PC-3 (cell line): ENCODE results near the gene SDK1.

Experiments used
- EZH2 ChIP-seq: fragments of 300-600 bp; sonication (generic); IDR thresholded peaks from one replicate; pipeline ENCODE4 v1.6.1; 2017; ENCODE audit warnings: antibody characterized with exemption, mild to moderate bottlenecking, low read length; ENCODE audit not compliant: unreplicated experiment
- TF ChIP-seq, protein P1 (sequence below): fragments of 300-600 bp; sonication (generic); conservative IDR thresholded peaks from 2 replicates; pipeline ENCODE4 v1.5.1; 2017; ENCODE audit warnings: antibody characterized with exemption, low read depth, mild to moderate bottlenecking, low read length

DNA sequence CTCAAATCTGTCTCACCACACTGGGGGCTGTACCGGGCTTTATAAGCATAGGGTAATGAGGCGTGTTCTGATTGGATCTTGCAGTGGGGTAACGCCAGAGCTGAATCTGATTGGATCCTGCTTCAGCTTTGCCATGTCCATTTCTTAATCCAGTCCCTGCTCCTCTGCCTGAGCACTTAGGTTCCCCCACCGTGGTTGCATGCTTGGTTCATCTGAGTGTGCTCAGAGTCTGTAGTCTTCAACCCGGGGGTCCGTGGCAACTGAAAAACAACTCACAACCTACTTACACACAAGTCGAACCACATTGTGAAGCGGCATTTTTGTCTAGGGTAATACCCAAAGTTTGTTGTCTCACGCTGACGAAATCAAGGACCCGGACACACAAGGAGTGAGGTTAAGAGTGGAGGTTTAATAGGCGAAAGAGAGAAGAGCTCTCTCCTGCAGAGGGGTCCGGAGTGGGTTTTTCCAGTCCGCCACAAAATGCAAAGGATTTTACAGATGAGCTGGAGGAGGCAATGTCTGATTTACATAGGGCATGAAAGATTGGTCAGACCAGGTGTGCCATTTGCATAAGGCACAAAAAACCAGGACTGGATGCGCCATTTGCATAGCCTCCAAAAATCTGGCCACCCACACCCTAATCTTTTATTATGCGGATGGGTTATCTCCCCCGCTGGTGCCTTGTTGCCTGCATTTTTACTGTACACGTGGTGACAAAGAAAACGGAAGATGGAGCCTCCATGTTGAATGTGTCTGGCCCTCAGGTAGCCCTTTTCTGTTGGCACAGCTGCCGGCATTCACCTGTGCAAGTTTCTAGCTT lies 739.3 kb downstream of the SDK1 start:
- TF ChIP-seq, protein P1, sequence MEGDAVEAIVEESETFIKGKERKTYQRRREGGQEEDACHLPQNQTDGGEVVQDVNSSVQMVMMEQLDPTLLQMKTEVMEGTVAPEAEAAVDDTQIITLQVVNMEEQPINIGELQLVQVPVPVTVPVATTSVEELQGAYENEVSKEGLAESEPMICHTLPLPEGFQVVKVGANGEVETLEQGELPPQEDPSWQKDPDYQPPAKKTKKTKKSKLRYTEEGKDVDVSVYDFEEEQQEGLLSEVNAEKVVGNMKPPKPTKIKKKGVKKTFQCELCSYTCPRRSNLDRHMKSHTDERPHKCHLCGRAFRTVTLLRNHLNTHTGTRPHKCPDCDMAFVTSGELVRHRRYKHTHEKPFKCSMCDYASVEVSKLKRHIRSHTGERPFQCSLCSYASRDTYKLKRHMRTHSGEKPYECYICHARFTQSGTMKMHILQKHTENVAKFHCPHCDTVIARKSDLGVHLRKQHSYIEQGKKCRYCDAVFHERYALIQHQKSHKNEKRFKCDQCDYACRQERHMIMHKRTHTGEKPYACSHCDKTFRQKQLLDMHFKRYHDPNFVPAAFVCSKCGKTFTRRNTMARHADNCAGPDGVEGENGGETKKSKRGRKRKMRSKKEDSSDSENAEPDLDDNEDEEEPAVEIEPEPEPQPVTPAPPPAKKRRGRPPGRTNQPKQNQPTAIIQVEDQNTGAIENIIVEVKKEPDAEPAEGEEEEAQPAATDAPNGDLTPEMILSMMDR, result no peak
- TF ChIP-seq EZH2, result no peak
